HepG2 (cell line): ENCODE data around the gene FOSB. TPM values are rescaled to one million over a fixed set of nuclear protein-coding genes. Genes with fewer than 3 reads are reported as not detected.
A peak's percentile ranks its signal among the peaks of the same experiment; 100 is the strongest.

ENCODE experiments used
- CREM ChIP-seq, 2 experiments: sonication (generic) in 1 of 2; formaldehyde crosslinking in 1 of 2; IDR thresholded peaks; 2 replicates each; pipeline versions ENCODE4 v1.4.0 to v1.6.1; 2016 to 2020; ENCODE audit warnings: antibody characterized with exemption in 1 of 2, mild to moderate bottlenecking in 1 of 2, missing genetic modification reagents in 1 of 2
- FOXP4 ChIP-seq: sonication (generic); formaldehyde crosslinking; IDR thresholded peaks from 2 replicates; pipeline ENCODE4 v1.4.0; 2020; ENCODE audit warnings: missing genetic modification reagents
- JUND ChIP-seq: sonication (generic); formaldehyde crosslinking; IDR thresholded peaks from 2 replicates; pipeline ENCODE4 v1.8.0; 2022; ENCODE audit warnings: mild to moderate bottlenecking, missing genetic modification reagents
- MBD4 ChIP-seq: IDR thresholded peaks from 2 replicates; pipeline ENCODE4 v1.6.1; 2012; ENCODE audit warnings: low read length, inconsistent platforms, borderline replicate concordance
- MIER2 ChIP-seq: IDR thresholded peaks from 2 replicates; pipeline ENCODE4 v1.6.1; 2016; ENCODE audit warnings: missing biosample characterization, missing genetic modification reagents
- RAD21 ChIP-seq: fragments of 450-650 bp; formaldehyde crosslinking; IDR thresholded peaks from 2 replicates; pipeline ENCODE4 v1.5.0; 2020; ENCODE audit warnings: mild to moderate bottlenecking
- TFE3 ChIP-seq: IDR thresholded peaks from 2 replicates; pipeline ENCODE4 v1.6.1; 2016
- ZFP62 ChIP-seq: sonication (generic); formaldehyde crosslinking; IDR thresholded peaks from 2 replicates; pipeline ENCODE4 v1.4.0; 2020; ENCODE audit warnings: missing genetic modification reagents
- polyA plus RNA-seq, 8 experiments: library from polyadenylated mRNA; depleted of rRNA in 3 of 8; stranded (reverse) in 7 of 8; unstranded in 1 of 8; fragments of >200 nt; fragmentation: Illumina TruSeq in 4 of 8; extraction: Trizol in 4 of 8; gene quantifications; 2 replicates each; pipeline versions ENCODE4 v1.2.1 to v1.2.3, GENCODE V29; 2011 to 2016; ENCODE audit warnings: low read depth in 4 of 8, missing spikeins in 1 of 8, mixed read lengths in 1 of 8; ENCODE audit not compliant: insufficient read depth in 1 of 8
- total RNA-seq, 5 experiments: library from RNA; depleted of rRNA; stranded (reverse); fragments of >200 nt; fragmentation: Illumina TruSeq; extraction: Trizol; gene quantifications; 2 replicates each; pipeline ENCODE4 v1.2.3, GENCODE V29; 2016; ENCODE audit warnings: low read depth in 1 of 5
- TF ChIP-seq, protein P1 (sequence below): sonication (generic); formaldehyde crosslinking; IDR thresholded peaks from 2 replicates; pipeline ENCODE4 v1.9.0; 2022; ENCODE audit warnings: missing genetic modification reagents, mild to moderate bottlenecking, borderline replicate concordance
- TF ChIP-seq, protein P2 (sequence below): sonication (generic); formaldehyde crosslinking; IDR thresholded peaks from 2 replicates; pipeline ENCODE4 v1.8.0; 2022; ENCODE audit warnings: missing genetic modification reagents, mild to moderate bottlenecking, inconsistent platforms, borderline replicate concordance
- TF ChIP-seq, protein P3 (sequence below): sonication (generic); formaldehyde crosslinking; IDR thresholded peaks from 2 replicates; pipeline ENCODE4 v1.4.0; 2020; ENCODE audit warnings: missing genetic modification reagents; ENCODE audit errors: not compliant biosample characterization
- TF ChIP-seq, protein P4 (sequence below): sonication (generic); formaldehyde crosslinking; IDR thresholded peaks from 2 replicates; pipeline ENCODE4 v1.4.0; 2020; ENCODE audit warnings: missing genetic modification reagents
- TF ChIP-seq, protein P5 (sequence below): IDR thresholded peaks from 2 replicates; pipeline ENCODE4 v1.6.1; 2016; ENCODE audit warnings: low read depth, missing genetic modification reagents, missing compliant biosample characterization

FOSB gene
- total and polyA plus RNA-seq, 2 of the 13 experiments (the other 11 are each of a cell fraction or from before 2014, with no cell fraction given), result 2.8 to 6.0 TPM

GRCh38 chr19:45439569-45440258 is 28.1 kb upstream of the FOSB start (continued):
- no peak for TF ChIP-seq ZFP62 (CRISPR knock-in tag)
- no peak for TF ChIP-seq MIER2 (CRISPR knock-in tag)
- TF ChIP-seq, protein P1, sequence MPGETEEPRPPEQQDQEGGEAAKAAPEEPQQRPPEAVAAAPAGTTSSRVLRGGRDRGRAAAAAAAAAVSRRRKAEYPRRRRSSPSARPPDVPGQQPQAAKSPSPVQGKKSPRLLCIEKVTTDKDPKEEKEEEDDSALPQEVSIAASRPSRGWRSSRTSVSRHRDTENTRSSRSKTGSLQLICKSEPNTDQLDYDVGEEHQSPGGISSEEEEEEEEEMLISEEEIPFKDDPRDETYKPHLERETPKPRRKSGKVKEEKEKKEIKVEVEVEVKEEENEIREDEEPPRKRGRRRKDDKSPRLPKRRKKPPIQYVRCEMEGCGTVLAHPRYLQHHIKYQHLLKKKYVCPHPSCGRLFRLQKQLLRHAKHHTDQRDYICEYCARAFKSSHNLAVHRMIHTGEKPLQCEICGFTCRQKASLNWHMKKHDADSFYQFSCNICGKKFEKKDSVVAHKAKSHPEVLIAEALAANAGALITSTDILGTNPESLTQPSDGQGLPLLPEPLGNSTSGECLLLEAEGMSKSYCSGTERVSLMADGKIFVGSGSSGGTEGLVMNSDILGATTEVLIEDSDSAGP (CRISPR knock-in tag), result peak; percentile 93
- TF ChIP-seq FOXP4 (CRISPR knock-in tag), result peak; percentile 34; the same call in 1 of the 2 replicates
- TF ChIP-seq, protein P2, sequence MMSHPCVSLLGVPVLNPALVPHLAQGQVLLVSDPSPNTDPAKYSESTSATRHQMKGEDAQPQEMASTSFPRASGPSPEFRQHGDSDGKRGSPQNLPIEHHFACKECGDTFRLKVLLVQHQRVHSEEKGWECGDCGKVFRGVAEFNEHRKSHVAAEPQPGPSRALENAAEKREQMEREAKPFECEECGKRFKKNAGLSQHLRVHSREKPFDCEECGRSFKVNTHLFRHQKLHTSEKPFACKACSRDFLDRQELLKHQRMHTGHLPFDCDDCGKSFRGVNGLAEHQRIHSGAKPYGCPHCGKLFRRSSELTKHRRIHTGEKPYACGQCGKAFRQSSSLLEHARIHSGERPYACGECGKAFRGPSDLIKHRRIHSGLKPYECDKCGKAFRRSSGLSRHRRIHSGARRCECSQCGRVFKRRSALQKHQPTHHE (CRISPR knock-in tag), result no peak
- no peak for TF ChIP-seq TFE3 (CRISPR knock-in tag)
- peak; percentile 98 for TF ChIP-seq RAD21 (CRISPR knock-in tag)
- TF ChIP-seq MBD4, result no peak
- TF ChIP-seq, protein P3, sequence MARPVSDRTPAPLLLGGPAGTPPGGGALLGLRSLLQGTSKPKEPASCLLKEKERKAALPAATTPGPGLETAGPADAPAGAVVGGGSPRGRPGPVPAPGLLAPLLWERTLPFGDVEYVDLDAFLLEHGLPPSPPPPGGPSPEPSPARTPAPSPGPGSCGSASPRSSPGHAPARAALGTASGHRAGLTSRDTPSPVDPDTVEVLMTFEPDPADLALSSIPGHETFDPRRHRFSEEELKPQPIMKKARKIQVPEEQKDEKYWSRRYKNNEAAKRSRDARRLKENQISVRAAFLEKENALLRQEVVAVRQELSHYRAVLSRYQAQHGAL (CRISPR knock-in tag), result no peak
- no peak for TF ChIP-seq CREM (IDR thresholded peaks at IDR 0.05)
- no peak for TF ChIP-seq CREM (CRISPR knock-in tag; IDR thresholded peaks at IDR 0.05)
- TF ChIP-seq, protein P4, sequence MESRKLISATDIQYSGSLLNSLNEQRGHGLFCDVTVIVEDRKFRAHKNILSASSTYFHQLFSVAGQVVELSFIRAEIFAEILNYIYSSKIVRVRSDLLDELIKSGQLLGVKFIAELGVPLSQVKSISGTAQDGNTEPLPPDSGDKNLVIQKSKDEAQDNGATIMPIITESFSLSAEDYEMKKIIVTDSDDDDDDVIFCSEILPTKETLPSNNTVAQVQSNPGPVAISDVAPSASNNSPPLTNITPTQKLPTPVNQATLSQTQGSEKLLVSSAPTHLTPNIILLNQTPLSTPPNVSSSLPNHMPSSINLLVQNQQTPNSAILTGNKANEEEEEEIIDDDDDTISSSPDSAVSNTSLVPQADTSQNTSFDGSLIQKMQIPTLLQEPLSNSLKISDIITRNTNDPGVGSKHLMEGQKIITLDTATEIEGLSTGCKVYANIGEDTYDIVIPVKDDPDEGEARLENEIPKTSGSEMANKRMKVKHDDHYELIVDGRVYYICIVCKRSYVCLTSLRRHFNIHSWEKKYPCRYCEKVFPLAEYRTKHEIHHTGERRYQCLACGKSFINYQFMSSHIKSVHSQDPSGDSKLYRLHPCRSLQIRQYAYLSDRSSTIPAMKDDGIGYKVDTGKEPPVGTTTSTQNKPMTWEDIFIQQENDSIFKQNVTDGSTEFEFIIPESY (CRISPR knock-in tag), result no peak
- TF ChIP-seq, protein P5, sequence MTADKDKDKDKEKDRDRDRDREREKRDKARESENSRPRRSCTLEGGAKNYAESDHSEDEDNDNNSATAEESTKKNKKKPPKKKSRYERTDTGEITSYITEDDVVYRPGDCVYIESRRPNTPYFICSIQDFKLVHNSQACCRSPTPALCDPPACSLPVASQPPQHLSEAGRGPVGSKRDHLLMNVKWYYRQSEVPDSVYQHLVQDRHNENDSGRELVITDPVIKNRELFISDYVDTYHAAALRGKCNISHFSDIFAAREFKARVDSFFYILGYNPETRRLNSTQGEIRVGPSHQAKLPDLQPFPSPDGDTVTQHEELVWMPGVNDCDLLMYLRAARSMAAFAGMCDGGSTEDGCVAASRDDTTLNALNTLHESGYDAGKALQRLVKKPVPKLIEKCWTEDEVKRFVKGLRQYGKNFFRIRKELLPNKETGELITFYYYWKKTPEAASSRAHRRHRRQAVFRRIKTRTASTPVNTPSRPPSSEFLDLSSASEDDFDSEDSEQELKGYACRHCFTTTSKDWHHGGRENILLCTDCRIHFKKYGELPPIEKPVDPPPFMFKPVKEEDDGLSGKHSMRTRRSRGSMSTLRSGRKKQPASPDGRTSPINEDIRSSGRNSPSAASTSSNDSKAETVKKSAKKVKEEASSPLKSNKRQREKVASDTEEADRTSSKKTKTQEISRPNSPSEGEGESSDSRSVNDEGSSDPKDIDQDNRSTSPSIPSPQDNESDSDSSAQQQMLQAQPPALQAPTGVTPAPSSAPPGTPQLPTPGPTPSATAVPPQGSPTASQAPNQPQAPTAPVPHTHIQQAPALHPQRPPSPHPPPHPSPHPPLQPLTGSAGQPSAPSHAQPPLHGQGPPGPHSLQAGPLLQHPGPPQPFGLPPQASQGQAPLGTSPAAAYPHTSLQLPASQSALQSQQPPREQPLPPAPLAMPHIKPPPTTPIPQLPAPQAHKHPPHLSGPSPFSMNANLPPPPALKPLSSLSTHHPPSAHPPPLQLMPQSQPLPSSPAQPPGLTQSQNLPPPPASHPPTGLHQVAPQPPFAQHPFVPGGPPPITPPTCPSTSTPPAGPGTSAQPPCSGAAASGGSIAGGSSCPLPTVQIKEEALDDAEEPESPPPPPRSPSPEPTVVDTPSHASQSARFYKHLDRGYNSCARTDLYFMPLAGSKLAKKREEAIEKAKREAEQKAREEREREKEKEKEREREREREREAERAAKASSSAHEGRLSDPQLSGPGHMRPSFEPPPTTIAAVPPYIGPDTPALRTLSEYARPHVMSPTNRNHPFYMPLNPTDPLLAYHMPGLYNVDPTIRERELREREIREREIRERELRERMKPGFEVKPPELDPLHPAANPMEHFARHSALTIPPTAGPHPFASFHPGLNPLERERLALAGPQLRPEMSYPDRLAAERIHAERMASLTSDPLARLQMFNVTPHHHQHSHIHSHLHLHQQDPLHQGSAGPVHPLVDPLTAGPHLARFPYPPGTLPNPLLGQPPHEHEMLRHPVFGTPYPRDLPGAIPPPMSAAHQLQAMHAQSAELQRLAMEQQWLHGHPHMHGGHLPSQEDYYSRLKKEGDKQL (CRISPR knock-in tag), result no peak
- TF ChIP-seq JUND, result no peak
